ENCODE results near the gene BMAL1. TPM values are rescaled to one million over a fixed set of nuclear protein-coding genes. Genes with fewer than 3 reads are reported as not detected.

The BMAL1 gene
- total RNA-seq, 1 experiment from 2014 or later, result 8.3 TPM

GRCh38 chr11:13304655-13305335 lies 27.2 kb downstream of the BMAL1 start:
- Mint-ChIP-seq H3K4me3 (no peak overlapping the region), H3K36me3 (no peaks in the 10 kb centered on the region), H3K9me3 (no peaks in the 10 kb centered on the region), H3K4me1 (no peaks in the 10 kb centered on the region; the same call in 1 of the 2 replicates), H3K27ac (no peak overlapping the region), H3K27me3 (ENCODE audit: low read depth) (no peaks in the 10 kb centered on the region)
- TF ChIP-seq NR3C1 (CRISPR knock-in tag; conservative IDR thresholded peaks at IDR 0.05; ENCODE audit: low read depth) (no peak), ZNF512 (CRISPR knock-in tag; IDR thresholded peaks at IDR 0.05; ENCODE audit: borderline replicate concordance) (no peak), ZNF317 (CRISPR knock-in tag; IDR thresholded peaks at IDR 0.05; ENCODE audit: borderline replicate concordance, low read depth) (no peak), FOXK1 (CRISPR knock-in tag; IDR thresholded peaks at IDR 0.05) (no peak), ZMAT4 (CRISPR knock-in tag; IDR thresholded peaks at IDR 0.05) (no peak), IRF2 (CRISPR knock-in tag; IDR thresholded peaks at IDR 0.05; ENCODE audit: borderline replicate concordance, low read depth) (no peak), E2F1 (CRISPR knock-in tag; IDR thresholded peaks at IDR 0.05) (no peak), SMAD3 (CRISPR knock-in tag; IDR thresholded peaks at IDR 0.05; ENCODE audit: borderline replicate concordance) (no peak), FOXP4 (CRISPR knock-in tag; IDR thresholded peaks at IDR 0.05) (no peak), SOX15 (CRISPR knock-in tag; IDR thresholded peaks at IDR 0.05) (no peak)
- DNase-seq (ENCODE audit: low spot score) (no peak), ATAC-seq (no peak)
- ChIA-PET POLR2A (no interaction called here), CTCF (no interaction called here)

GRCh38 chr11:13308704-13309103 lies 31.1 kb downstream of the BMAL1 start:
- no peaks in the 10 kb centered on the region for H3K9me3 Mint-ChIP-seq
- DNase-seq (ENCODE audit: low spot score) (no peak), ATAC-seq (no peak)
- H3K27me3 Mint-ChIP-seq (ENCODE audit: low read depth), result no peaks in the 10 kb centered on the region
- H3K36me3 Mint-ChIP-seq, result no peaks in the 10 kb centered on the region
- H3K4me1 Mint-ChIP-seq, result peaks cover 6% of the 10 kb centered on the region
- CTCF ChIA-PET, result interaction anchor here (1.0 kb wide), 1 partner anchor 26 kb away, joined by 3 read pairs; no protein-coding TSS in a partner anchor
- POLR2A ChIA-PET, result no interaction called here
- H3K27ac Mint-ChIP-seq, result no peak overlapping the region
- no peak overlapping the region for H3K4me3 Mint-ChIP-seq
- TF ChIP-seq EMX1 (CRISPR knock-in tag; IDR thresholded peaks at IDR 0.05) (no peak), ERG (CRISPR knock-in tag; IDR thresholded peaks at IDR 0.05) (no peak), ZMAT4 (CRISPR knock-in tag; IDR thresholded peaks at IDR 0.05) (no peak), PRDM15 (CRISPR knock-in tag; IDR thresholded peaks at IDR 0.05) (no peak), ATF1 (CRISPR knock-in tag; IDR thresholded peaks at IDR 0.05) (no peak), ELF4 (CRISPR knock-in tag; IDR thresholded peaks at IDR 0.05; ENCODE audit: low read depth) (no peak), KAT7 (CRISPR knock-in tag; IDR thresholded peaks at IDR 0.05; ENCODE audit: borderline replicate concordance) (no peak), HMGXB4 (CRISPR knock-in tag; IDR thresholded peaks at IDR 0.05) (no peak), USF1 (CRISPR knock-in tag; IDR thresholded peaks at IDR 0.05) (no peak), MLX (CRISPR knock-in tag; IDR thresholded peaks at IDR 0.05) (no peak), ESRRA (CRISPR knock-in tag; IDR thresholded peaks at IDR 0.05; ENCODE audit: borderline replicate concordance) (no peak)

Data from WTC11 (cell line).